NCI-H460 (cell line): ENCODE measurements around the gene ZYX. TPM values are rescaled to one million over a fixed set of nuclear protein-coding genes. Genes with fewer than 3 reads are reported as not detected.
"Not testable (repeated sequence)": the region's sequence is repeated elsewhere in the genome, so short reads cannot be mapped to it uniquely, and the experiment has no call there.

Source experiments
- DNase-seq: peaks from one replicate; pipeline ENCODE4 v3.0.0-alpha.2; 2016; ENCODE audit warnings: low read depth; ENCODE audit errors: extremely low read depth
- total RNA-seq: library from RNA; depleted of rRNA; stranded (reverse); fragments of >200 nt; shearing (Covaris generic); gene quantifications from 2 replicates; pipeline ENCODE4 v1.2.3, GENCODE V29; 2014

ZYX gene
- total RNA-seq, 1 experiment from 2014 or later, result 45.7 TPM

- DNase-seq, result no peak
Observed at GRCh38 chr7:143396182-143396581, 15.0 kb downstream of the ZYX start.

- no peak for DNase-seq
Observed at GRCh38 chr7:143396625-143397556, 15.7 kb downstream of the ZYX start.

GRCh38 chr7:143397710-143398530 lies 16.8 kb downstream of the ZYX start:
- no peak for DNase-seq

GRCh38 chr7:143398616-143399015 lies 17.5 kb downstream of the ZYX start:
- no peak for DNase-seq

- DNase-seq, result no peak
Observed at GRCh38 chr7:143399151-143399550, 18.0 kb downstream of the ZYX start.

- no peak for DNase-seq
Observed at GRCh38 chr7:143399642-143400041, 18.5 kb downstream of the ZYX start.

- no peak for DNase-seq
Observed at GRCh38 chr7:143401265-143401664, 20.1 kb downstream of the ZYX start.

GRCh38 chr7:143402233-143402632 lies 21.1 kb downstream of the ZYX start:
- not testable (repeated sequence) for DNase-seq

- no peak for DNase-seq
Observed at GRCh38 chr7:143405173-143406001, 24.2 kb downstream of the ZYX start.

- no peak for DNase-seq
Observed at GRCh38 chr7:143406002-143406357, 24.8 kb downstream of the ZYX start.

- DNase-seq, result no peak
Observed at GRCh38 chr7:143407287-143408251, 26.4 kb downstream of the ZYX start.

GRCh38 chr7:143408252-143408685 lies 27.1 kb downstream of the ZYX start:
- DNase-seq, result no peak

- DNase-seq, result no peak
Observed at GRCh38 chr7:143408686-143409561, 27.8 kb downstream of the ZYX start, which contains the start of gene EPHA1. Gene EPHA1 (minus strand): TSS chr7:143408856. CDS start chr7:143408805, 51 bp downstream.

GRCh38 chr7:143410521-143411004 lies 29.4 kb downstream of the ZYX start:
- DNase-seq, result no peak

- no peak for DNase-seq
Observed at GRCh38 chr7:143411976-143412708, 31.0 kb downstream of the ZYX start.

GRCh38 chr7:143413123-143413522 lies 32.0 kb downstream of the ZYX start:
- DNase-seq, result no peak

- not testable (repeated sequence) for DNase-seq
Observed at GRCh38 chr7:143415209-143415608, 34.1 kb downstream of the ZYX start.
